Activated naive CD8-positive, alpha-beta T cell treated with anti-CD3 and anti-CD28 coated beads, Interleukin-2, amount 50 U/mL, for 24 hours (primary cell): ENCODE results near the gene THRB.
A peak's percentile ranks its signal among the peaks of the same experiment; 100 is the strongest.

Source experiments
- ATAC-seq: fragments of 150-1000 bp; cut with Tn5 transposase; one replicate; pipeline ENCODE4 v1.10.0; 2021
- DNase-seq: peaks from one replicate; pipeline ENCODE4 v3.0.0; 2021
- H3K27ac Mint-ChIP-seq: one replicate; pipeline ENCODE4 v1.8.0; 2021; ENCODE audit warnings: mild to moderate bottlenecking, mixed read lengths
- H3K27me3 Mint-ChIP-seq: one replicate; pipeline ENCODE4 v1.8.0; 2021; ENCODE audit warnings: mixed read lengths
- H3K36me3 Mint-ChIP-seq: one replicate; pipeline ENCODE4 v1.8.0; 2021; ENCODE audit warnings: low read depth, mixed read lengths
- H3K4me1 Mint-ChIP-seq: one replicate; pipeline ENCODE4 v1.8.0; 2021; ENCODE audit warnings: mixed read lengths
- H3K4me3 Mint-ChIP-seq: one replicate; pipeline ENCODE4 v1.8.0; 2021; ENCODE audit warnings: mild to moderate bottlenecking, moderate library complexity, mixed read lengths
- H3K9me3 Mint-ChIP-seq: one replicate; pipeline ENCODE4 v1.8.0; 2021; ENCODE audit warnings: mixed read lengths

THRB gene

DNA sequence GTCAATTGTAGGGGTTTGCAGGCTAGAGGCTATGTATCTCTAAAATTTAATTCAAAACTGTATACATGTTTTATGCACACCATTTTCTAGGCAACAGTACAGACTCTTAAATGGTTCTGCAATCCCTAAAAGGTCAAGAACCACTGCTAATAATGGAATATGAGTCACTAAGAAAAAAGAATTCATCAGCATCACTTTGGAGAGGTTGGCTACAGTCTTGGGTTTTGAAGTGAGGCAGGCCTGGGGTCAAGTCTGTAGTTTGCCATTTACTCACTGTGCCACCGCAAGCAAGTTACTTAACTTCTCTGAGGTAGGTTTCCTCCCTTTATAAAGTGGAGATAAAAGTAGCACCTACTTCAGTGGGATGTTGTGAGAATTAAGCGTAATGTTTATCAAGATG, 33.7 kb downstream of the THRB start:
- Mint-ChIP-seq H3K9me3 (no peaks in the 10 kb centered on the region), H3K27ac (no peak overlapping the region), H3K36me3 (no peaks in the 10 kb centered on the region), H3K4me3 (no peak overlapping the region), H3K4me1 (no peaks in the 10 kb centered on the region), H3K27me3 (no peaks in the 10 kb centered on the region)
- ATAC-seq (no peak), DNase-seq (no peak)

- H3K36me3 Mint-ChIP-seq, result no peaks in the 10 kb centered on the region
- H3K9me3 Mint-ChIP-seq, result no peaks in the 10 kb centered on the region
- H3K4me1 Mint-ChIP-seq, result no peaks in the 10 kb centered on the region
- no peak for DNase-seq
- no peak for ATAC-seq
- peaks cover 2% of the 10 kb centered on the region for H3K27me3 Mint-ChIP-seq
- no peak overlapping the region for H3K4me3 Mint-ChIP-seq
- H3K27ac Mint-ChIP-seq, result no peak overlapping the region
Observed at GRCh38 chr3:24457719-24458118, 36.9 kb downstream of the THRB start.

GRCh38 chr3:24454856-24455255, 39.8 kb downstream of the THRB start:
- H3K4me3 Mint-ChIP-seq, result no peak overlapping the region
- ATAC-seq, result no peak
- no peaks in the 10 kb centered on the region for H3K9me3 Mint-ChIP-seq

GRCh38 chr3:24454393-24454792, 40.3 kb downstream of the THRB start:
- DNase-seq (no peak), ATAC-seq (no peak)
- H3K27me3 Mint-ChIP-seq, result peaks cover 2% of the 10 kb centered on the region
- no peak overlapping the region for H3K4me3 Mint-ChIP-seq
- H3K36me3 Mint-ChIP-seq, result no peaks in the 10 kb centered on the region
- H3K4me1 Mint-ChIP-seq, result no peaks in the 10 kb centered on the region
- no peaks in the 10 kb centered on the region for H3K9me3 Mint-ChIP-seq
- no peak overlapping the region for H3K27ac Mint-ChIP-seq

More at GRCh38 chr3:24454856-24455255, 39.8 kb downstream of the THRB start:
- DNase-seq, result no peak
- no peaks in the 10 kb centered on the region for H3K4me1 Mint-ChIP-seq
- H3K27ac Mint-ChIP-seq, result no peak overlapping the region
- peaks cover 2% of the 10 kb centered on the region for H3K27me3 Mint-ChIP-seq
- no peaks in the 10 kb centered on the region for H3K36me3 Mint-ChIP-seq

- peaks cover 2% of the 10 kb centered on the region for H3K27me3 Mint-ChIP-seq
- no peak overlapping the region for H3K27ac Mint-ChIP-seq
- ATAC-seq (no peak), DNase-seq (no peak)
- H3K4me3 Mint-ChIP-seq, result no peak overlapping the region
- no peaks in the 10 kb centered on the region for H3K4me1 Mint-ChIP-seq
- H3K9me3 Mint-ChIP-seq, result no peaks in the 10 kb centered on the region
- H3K36me3 Mint-ChIP-seq, result no peaks in the 10 kb centered on the region
Observed at GRCh38 chr3:24451461-24452099, 43.1 kb downstream of the THRB start.

DNA sequence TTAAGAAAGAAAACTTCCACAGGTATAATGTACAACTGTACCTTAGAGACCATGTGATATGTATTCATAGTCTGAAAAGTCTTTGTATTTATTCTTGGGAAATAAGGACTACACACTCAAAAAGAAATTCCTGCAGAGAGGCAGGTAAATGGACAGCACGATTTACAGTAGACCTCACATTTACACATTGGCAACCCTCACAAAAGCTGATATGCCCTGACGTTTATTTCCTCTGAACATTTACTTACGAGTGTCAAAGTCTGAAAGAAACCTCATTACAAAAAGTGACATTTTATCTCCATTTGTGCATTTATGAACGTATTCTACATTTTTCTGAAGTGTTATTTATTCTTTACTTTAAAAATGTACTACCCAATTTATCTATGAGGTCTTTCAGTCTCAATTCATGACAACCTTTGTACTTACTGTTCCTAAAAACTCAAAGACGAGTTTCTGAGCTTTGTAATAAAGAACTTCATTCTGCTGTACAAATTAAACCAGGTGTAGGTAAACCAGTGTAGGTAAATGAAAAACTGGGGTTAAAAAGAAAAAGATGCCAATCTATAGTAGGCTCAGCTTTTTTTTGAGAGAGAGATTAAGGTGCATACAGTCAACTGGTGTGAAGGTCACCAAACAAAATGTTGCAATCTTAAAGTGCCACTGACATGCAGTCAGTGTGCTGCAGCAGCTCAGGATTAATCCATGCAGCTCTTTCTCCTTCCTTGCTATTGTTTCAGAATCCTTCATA, 44.3 kb downstream of the THRB start:
- H3K27ac Mint-ChIP-seq, result no peak overlapping the region
- H3K36me3 Mint-ChIP-seq, result no peaks in the 10 kb centered on the region
- H3K9me3 Mint-ChIP-seq, result no peaks in the 10 kb centered on the region
- ATAC-seq (no peak), DNase-seq (no peak)
- H3K4me1 Mint-ChIP-seq, result no peaks in the 10 kb centered on the region
- no peak overlapping the region for H3K4me3 Mint-ChIP-seq
- peaks cover 2% of the 10 kb centered on the region for H3K27me3 Mint-ChIP-seq

GRCh38 chr3:24447836-24448235, 46.8 kb downstream of the THRB start:
- no peak for ATAC-seq
- no peaks in the 10 kb centered on the region for H3K27me3 Mint-ChIP-seq
- H3K4me3 Mint-ChIP-seq, result no peak overlapping the region
- no peaks in the 10 kb centered on the region for H3K4me1 Mint-ChIP-seq
- no peaks in the 10 kb centered on the region for H3K36me3 Mint-ChIP-seq
- no peak overlapping the region for H3K27ac Mint-ChIP-seq
- H3K9me3 Mint-ChIP-seq, result no peaks in the 10 kb centered on the region
- DNase-seq, result no peak

- DNase-seq (no peak), ATAC-seq (no peak)
- H3K9me3 Mint-ChIP-seq, result no peaks in the 10 kb centered on the region
- H3K27me3 Mint-ChIP-seq, result peaks cover 2% of the 10 kb centered on the region
- H3K36me3 Mint-ChIP-seq, result no peaks in the 10 kb centered on the region
- no peak overlapping the region for H3K4me3 Mint-ChIP-seq
- H3K4me1 Mint-ChIP-seq, result no peaks in the 10 kb centered on the region
- peak overlapping the region; percentile 25 for H3K27ac Mint-ChIP-seq
Observed at GRCh38 chr3:24446032-24446431, 48.6 kb downstream of the THRB start.

- DNase-seq (no peak), ATAC-seq (no peak)
- Mint-ChIP-seq H3K36me3 (no peaks in the 10 kb centered on the region), H3K27ac (no peak overlapping the region), H3K4me1 (no peaks in the 10 kb centered on the region), H3K27me3 (peaks cover 2% of the 10 kb centered on the region), H3K9me3 (no peaks in the 10 kb centered on the region), H3K4me3 (no peak overlapping the region)
Observed at GRCh38 chr3:24443476-24443875, 51.2 kb downstream of the THRB start.

- DNase-seq (no peak), ATAC-seq (no peak)
- no peak overlapping the region for H3K27ac Mint-ChIP-seq
- H3K4me1 Mint-ChIP-seq, result no peaks in the 10 kb centered on the region
- H3K4me3 Mint-ChIP-seq, result no peak overlapping the region
- H3K27me3 Mint-ChIP-seq, result peaks cover 4% of the 10 kb centered on the region
- no peaks in the 10 kb centered on the region for H3K9me3 Mint-ChIP-seq
- H3K36me3 Mint-ChIP-seq, result no peaks in the 10 kb centered on the region
Observed at GRCh38 chr3:24440760-24441464, 53.7 kb downstream of the THRB start.

- Mint-ChIP-seq H3K27me3 (peaks cover 4% of the 10 kb centered on the region), H3K4me1 (no peaks in the 10 kb centered on the region), H3K27ac (no peak overlapping the region), H3K4me3 (no peak overlapping the region), H3K36me3 (no peaks in the 10 kb centered on the region), H3K9me3 (no peaks in the 10 kb centered on the region)
- ATAC-seq (no peak), DNase-seq (no peak)
Observed at GRCh38 chr3:24439021-24439420, 55.6 kb downstream of the THRB start.

DNA sequence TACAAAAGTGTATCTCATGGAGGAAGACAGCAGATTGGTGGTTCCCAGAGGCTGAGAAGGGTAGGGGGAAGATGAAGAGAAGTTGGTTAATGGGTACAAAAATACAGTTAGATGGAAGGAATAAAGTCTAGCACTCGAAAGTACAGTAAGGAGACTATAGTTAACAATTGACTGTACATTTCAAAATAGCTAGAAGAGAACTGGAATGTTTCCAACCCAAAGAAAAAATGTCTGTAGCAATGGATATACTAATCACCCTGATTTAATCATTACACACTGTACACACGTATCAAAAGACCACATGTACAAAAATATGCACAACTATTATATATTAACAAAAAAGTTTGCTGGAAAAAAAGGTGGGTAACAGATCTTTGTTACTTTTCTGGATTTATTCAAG, 57.3 kb downstream of the THRB start:
- DNase-seq (no peak), ATAC-seq (no peak)
- H3K27me3 Mint-ChIP-seq, result peaks cover 2% of the 10 kb centered on the region
- no peak overlapping the region for H3K4me3 Mint-ChIP-seq
- no peak overlapping the region for H3K27ac Mint-ChIP-seq
- H3K4me1 Mint-ChIP-seq, result no peaks in the 10 kb centered on the region
- H3K9me3 Mint-ChIP-seq, result no peaks in the 10 kb centered on the region
- H3K36me3 Mint-ChIP-seq, result no peaks in the 10 kb centered on the region

DNA sequence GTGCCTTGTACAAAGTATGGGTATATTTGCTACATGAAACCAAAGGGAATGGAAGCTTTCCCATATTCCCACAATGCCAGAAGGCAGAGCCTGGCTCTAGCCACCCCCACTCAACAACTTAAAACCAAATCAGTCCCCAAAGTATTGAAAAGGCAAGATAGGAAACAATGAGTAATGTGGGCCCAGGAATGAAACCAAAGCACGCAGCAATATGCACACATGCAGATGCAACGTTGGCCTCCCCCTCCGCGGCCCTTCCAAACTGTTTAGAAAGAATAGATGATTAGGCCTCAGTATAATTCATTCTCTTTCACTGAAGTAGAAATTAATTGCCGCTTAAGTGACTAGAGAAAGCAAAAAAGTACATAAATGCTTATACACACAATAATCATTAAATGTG, 59.1 kb downstream of the THRB start:
- DNase-seq (no peak), ATAC-seq (no peak)
- no peaks in the 10 kb centered on the region for H3K4me1 Mint-ChIP-seq
- H3K4me3 Mint-ChIP-seq, result no peak overlapping the region
- H3K36me3 Mint-ChIP-seq, result no peaks in the 10 kb centered on the region
- no peak overlapping the region for H3K27ac Mint-ChIP-seq
- H3K9me3 Mint-ChIP-seq, result no peaks in the 10 kb centered on the region
- H3K27me3 Mint-ChIP-seq, result peaks cover 2% of the 10 kb centered on the region

DNA sequence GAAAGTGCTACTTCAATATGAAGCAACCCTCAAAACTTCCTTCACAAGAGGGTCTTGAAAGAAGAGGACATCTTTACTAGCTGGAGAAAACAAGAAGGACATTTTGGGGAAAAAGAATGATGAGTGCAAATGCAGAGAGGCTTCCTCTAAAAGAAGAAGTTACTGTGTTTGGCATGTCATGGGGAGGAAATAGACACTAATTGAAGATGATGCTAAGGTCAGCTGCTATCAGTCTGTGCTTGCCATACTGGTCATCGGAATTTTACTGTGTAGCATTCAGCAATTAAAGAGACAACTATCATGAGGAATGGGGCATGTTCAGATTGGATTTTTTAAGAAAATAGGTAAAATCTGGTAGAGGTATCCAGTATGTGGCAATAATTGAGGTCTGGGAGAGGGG, 60.0 kb downstream of the THRB start:
- DNase-seq (no peak), ATAC-seq (no peak)
- Mint-ChIP-seq H3K27me3 (peaks cover 2% of the 10 kb centered on the region), H3K4me3 (no peak overlapping the region), H3K27ac (no peak overlapping the region), H3K4me1 (no peaks in the 10 kb centered on the region), H3K36me3 (no peaks in the 10 kb centered on the region), H3K9me3 (no peaks in the 10 kb centered on the region)
